NCI-H1105 treated with DMSO at 0.1 percent for 48 hours (cell line): ENCODE results near the gene PRKCSH.
"Not testable (repeated sequence)": the region's sequence is repeated elsewhere in the genome, so short reads cannot be mapped to it uniquely, and the experiment has no call there.

Experiments used
- DNase-seq: peaks from one replicate; lab custom pipeline; 2025; lab: John Stamatoyannopoulos, UW

The PRKCSH gene, protein sequence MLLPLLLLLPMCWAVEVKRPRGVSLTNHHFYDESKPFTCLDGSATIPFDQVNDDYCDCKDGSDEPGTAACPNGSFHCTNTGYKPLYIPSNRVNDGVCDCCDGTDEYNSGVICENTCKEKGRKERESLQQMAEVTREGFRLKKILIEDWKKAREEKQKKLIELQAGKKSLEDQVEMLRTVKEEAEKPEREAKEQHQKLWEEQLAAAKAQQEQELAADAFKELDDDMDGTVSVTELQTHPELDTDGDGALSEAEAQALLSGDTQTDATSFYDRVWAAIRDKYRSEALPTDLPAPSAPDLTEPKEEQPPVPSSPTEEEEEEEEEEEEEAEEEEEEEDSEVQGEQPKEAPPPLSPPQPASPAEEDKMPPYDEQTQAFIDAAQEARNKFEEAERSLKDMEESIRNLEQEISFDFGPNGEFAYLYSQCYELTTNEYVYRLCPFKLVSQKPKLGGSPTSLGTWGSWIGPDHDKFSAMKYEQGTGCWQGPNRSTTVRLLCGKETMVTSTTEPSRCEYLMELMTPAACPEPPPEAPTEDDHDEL

GRCh38 chr19:11435057-11435832 is at the start of gene PRKCSH, which contains the start of gene ODAD3:
TSS of gene PRKCSH (plus strand) at chr19:11435635. CDS start at chr19:11436118, 483 bp downstream.
TSS of gene ODAD3 (minus strand) at chr19:11435121. CDS start at chr19:11435016, 105 bp downstream.
- peak; percentile 100 for DNase-seq

GRCh38 chr19:11387162-11388034 is 48.0 kb upstream of the PRKCSH start:
- DNase-seq = no peak

- DNase-seq = no peak
These were observed 45.1 kb upstream of the PRKCSH start for GRCh38 chr19:11390359-11390758.

GRCh38 chr19:11390933-11391680 is 44.3 kb upstream of the PRKCSH start:
- DNase-seq = no peak

- DNase-seq = no peak
These were observed 38.3 kb upstream of the PRKCSH start for GRCh38 chr19:11397089-11397610.

- no peak for DNase-seq
These were observed 35.8 kb upstream of the PRKCSH start for GRCh38 chr19:11399667-11400066.

DNA sequence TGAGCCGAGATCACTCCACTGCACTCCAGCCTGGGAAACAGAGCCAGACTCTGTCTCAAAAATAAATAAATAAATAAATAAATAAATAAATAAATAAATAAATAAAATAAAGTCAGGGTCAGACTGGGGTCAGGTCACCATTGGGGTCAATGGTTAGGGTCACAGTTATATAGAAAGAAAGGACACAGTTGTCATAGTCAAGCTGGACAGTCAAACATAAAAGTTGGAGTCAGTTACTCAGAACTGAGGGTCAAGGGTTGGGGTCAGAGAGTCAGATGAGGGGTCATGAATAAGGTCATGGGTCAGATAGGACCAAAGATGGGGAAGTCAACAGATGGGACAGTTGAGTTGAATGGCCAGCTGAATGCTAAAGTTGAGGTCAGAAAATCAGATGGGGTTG is 34.6 kb upstream of the PRKCSH start:
- DNase-seq = no peak

DNA sequence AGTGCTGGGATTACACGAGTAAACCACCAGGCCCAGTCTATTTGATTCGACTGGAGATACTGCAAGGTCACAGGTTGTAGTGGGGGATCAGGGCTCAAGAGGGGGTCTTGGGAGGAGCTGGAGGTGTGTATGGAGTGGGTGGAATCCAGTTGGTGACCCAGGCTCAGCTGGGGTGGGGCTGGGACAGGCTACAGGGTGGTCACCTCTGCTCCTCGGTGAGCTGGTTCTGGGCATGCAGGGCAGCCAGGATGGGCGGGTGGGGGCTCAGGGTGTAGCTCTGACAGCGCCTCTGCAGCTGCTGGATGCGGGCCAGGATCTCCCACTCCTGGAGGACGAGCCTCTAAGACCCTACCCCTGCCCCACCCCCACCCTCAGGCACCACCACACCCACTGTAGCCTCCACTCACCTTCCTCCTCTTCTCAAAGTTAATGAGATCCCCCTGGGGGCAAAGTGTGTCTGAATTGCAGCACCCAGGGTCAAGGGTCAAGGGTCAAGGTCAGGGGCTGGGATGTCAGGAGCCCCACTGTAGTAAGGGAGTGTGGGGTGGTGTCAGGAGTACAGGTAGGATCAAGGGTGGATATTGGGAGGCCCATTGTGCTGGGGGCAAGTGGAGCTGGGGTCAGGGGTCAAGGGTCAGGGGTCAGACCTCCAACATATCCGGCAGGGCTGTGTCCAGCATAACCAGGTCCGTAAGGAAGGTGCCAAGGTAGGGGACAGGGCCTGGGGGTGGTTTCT is 33.5 kb upstream of the PRKCSH start:
- no peak for DNase-seq

DNA sequence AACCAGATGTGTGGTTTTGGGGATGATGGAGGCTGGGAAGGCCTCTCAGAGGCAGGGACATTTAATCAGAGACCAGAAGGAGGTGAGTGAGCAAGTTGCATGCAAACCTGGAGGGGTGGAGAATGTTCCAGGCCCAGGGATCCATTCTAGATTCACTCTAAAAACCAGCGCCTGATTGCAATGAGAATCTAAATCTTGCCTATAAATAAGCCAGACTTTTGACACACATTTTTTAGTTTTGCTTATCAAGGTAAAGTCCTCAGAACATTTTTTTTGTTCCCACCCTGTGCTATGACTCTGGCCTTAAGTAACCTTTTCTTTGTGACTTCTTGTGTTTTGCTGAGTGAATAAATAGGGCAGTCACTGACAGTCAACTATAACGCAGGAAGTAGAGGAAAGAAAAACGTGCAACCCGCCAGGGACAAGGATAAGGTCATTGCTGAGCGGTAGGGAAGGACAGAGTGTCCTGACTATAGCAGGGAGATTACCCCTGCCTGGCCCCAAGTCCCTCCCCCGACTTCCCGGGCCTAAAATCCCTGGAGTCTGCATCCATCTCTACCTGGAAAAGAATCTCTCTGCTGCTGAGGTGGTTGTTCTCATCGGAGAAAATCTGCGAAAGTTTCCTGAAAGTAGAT is 30.7 kb upstream of the PRKCSH start:
- no peak for DNase-seq

DNA sequence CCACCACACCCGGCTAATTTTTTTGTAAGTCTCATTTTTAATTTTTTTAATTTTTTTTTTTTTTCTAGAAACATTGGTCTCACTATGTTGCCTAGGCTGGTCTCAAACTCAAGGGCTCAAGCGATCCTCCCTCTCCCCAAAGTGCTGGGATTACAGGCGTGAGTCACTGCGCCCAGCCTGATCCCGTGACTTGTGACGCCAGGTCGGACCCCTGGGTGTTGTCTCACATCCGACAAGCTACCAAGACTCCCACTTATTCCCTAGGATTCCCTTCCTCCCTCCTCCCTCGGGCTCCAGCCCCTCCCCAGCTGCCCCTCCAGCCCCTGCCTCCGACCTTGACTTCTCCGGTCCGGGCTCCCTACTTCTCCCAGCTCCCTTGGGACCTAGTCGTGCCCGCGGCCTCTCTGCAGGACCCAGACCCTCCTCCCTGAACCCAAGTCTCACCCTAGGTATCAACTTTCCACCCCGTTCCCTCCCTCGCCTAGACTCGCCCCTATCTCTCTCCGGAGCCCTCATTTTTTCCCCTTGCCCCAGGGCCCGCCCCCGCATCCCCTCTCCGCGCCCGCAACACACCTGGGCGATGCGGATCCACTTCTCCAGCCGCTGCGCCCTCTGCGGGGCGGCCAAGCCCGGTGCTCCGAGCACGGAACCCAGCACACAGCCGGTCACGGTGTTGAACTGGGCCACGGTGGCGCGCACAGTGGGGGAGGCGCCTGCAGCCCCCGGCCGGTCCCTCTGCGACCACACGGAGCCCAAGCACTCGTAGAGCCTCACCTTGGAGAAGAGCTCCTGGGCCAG is 29.4 kb upstream of the PRKCSH start:
- no peak for DNase-seq

DNA sequence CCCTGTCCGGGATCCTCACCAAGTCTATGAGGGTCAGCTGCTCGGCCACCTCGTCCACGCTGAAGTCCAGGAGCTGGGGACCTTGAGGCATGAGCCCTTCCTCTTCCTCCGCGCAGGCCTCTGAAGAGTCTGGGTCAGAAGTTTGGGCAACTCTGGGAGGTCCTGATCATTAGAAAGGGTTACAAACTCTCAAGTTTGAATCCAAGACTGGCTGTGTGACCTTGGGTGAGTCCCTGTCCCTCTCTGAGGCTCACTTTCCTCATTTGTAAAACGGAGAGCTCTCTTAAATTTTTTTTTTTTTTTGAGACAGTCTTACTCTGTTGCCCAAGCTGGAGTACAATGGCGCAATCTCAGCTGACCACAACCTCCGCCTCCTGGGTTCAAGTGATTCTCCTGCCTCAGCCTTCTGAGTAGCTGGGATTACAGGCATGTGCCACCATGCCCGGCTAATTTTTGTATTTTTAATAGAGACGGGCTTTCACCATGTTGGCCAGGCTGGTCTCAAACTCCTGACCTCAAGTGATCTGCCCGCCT is 28.7 kb upstream of the PRKCSH start:
- DNase-seq = not testable (repeated sequence)

DNA sequence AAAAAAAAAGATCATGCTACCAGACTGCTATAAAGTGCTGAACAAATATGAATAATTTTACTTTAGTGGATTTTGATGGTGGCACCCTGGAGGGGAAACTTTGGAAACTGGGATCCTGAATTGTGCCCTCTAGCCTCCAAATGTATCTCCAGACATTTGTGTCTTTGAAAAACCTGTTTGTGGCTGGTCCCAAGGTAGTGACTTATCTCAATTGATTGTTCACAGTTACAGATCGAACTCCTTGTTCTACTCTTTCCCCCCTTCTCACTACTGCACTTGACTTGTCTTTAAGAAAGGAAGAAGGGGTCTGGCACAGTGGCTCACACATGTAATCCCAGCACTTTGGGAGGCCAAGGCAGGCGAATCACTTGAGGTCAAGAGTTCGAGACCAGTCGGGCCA is 26.8 kb upstream of the PRKCSH start:
- DNase-seq = no peak

GRCh38 chr19:11410682-11411081 is 24.8 kb upstream of the PRKCSH start:
- DNase-seq = no peak

GRCh38 chr19:11414544-11414943 is 20.9 kb upstream of the PRKCSH start:
- no peak for DNase-seq

DNA sequence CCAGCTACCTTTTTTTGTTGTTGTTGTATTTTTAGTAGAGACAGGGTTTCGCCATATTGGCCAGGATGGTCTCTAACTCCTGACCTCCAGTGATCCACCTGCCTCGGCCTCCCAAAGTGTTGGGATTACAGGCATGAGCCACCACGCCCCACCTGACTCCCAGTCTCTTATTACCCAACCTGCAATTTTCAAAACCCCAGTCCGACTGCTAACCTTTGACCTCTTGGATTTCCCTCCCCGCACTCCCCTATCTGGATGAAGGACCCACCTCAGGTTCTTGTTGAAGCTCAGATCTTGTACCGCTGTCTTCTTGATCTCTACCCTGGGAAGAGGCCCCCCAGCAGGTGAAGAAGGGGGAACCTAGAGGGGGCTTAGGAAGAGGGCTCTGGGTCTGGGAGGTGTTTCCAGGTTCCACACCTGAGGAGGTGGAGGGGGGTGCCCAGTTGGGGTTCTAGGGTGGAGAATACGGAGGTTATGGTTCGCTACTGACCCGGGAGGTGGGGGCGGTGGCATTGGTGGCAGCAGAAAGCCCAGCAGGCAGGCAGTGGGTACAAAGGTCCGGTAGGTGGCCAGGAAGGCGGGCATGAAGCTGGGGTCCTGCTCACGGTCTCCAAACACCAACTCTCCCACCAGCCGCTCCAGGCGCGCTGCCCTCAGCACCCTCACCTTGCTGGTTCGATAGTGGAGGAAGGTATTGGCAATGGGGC is 18.9 kb upstream of the PRKCSH start:
- DNase-seq = no peak

GRCh38 chr19:11418094-11418548 is 17.3 kb upstream of the PRKCSH start:
- no peak for DNase-seq

DNA sequence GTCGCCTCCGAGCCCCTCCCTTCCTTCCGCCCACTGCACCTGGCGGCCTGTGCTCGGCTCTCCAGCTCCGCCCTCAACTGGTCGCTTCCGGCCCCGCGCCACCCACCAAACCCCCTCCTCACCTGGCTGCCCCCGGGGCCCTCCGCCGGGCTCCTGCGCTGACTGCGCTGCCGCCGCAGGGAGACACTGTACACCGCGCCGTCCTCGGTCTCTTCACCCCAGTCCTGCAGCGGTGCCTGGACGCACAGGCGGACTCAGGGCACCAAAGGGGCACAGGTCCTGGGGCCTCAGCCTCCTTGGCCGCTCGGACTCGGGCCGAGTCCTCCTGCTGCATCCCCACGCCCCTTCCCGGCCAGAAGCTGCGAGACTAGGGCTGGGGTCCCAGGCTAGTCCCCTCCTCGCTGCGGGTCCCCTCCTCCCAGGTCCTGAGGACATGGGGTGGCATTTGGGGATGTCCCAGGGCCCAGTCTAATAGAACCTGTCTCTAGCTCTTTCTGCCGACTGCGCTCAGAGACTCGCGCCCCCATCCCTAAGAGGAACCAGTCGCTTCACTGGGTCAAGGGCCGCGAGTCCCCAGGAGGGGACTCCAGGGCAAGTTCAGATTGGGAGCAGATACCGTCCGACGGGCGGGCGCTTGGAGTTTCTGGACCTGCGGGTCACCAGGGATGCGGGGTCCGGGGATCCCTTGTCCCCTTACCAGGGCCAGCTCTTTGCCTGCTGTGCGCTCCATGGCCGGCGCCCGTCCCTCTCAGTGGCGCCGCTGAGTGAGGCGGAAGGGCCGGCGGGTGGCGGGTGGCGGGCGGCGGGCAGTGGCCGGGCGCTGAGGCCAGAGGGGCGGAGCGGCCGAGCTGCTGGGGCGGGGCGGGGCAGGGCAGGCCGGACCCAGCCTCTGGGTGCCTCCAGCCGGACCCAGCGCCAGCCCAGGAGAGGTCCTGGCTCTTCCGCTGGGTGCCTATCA is 16.6 kb upstream of the PRKCSH start, which contains the start of gene RGL3:
Gene RGL3 (minus strand): TSS at position 766 of the 958 bp plus-strand sequence. CDS start 36 bp downstream, at position 730.
- peak; percentile 56 for DNase-seq
